ENCODE results near the gene NME1.

NME1 gene

DNA sequence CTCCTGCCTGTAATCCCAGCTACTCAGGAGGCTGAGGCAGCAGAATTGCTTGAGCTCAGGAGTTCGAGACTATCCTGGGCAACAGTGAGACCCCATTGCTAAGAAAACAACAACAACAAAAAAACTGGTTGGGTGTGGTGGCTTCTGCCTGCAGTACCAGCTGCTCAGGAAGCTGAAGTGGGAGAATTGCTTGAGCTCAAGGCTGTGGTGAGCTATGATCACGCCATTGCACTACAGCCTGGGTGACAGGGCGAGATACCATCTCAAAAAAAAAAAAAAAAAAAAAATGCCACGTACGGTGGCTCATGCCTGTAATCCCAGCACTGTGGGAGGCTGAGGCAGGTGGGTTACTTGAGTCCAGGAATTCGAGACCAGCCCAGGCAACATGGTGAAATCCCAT lies 46.9 kb downstream of the NME1 start:
- TF ChIP-seq CTCF (conservative IDR thresholded peaks at IDR 0.05; ENCODE audit: low read length) = no peak
- H3K4me3 ChIP-seq (ENCODE audit: low read length) = no peak overlapping the region
- no peak for DNase-seq (ENCODE audit: low read depth)

- DNase-seq (ENCODE audit: low read depth) = no peak
- no peak overlapping the region for H3K4me3 ChIP-seq (ENCODE audit: low read length)
These were observed 47.5 kb downstream of the NME1 start for GRCh38 chr17:51200846-51201245.

GRCh38 chr17:51203838-51204237 lies 50.5 kb downstream of the NME1 start:
- TF ChIP-seq CTCF (conservative IDR thresholded peaks at IDR 0.05; ENCODE audit: low read length) = no peak
- no peak for DNase-seq (ENCODE audit: low read depth)
- no peak overlapping the region for H3K4me3 ChIP-seq (ENCODE audit: low read length)

More at GRCh38 chr17:51200846-51201245, 47.5 kb downstream of the NME1 start:
- no peak for TF ChIP-seq CTCF (conservative IDR thresholded peaks at IDR 0.05; ENCODE audit: low read length)

Data from AG10803 (cell line).